HepG2 (cell line): Measurements from ENCODE around the gene CEP131. TPM values are rescaled to one million over a fixed set of nuclear protein-coding genes. Genes with fewer than 3 reads are reported as not detected.

ENCODE experiments used
- AFF4 ChIP-seq: sonication (generic); formaldehyde crosslinking; IDR thresholded peaks from 2 replicates; pipeline ENCODE4 v1.4.0; 2020; ENCODE audit warnings: missing genetic modification reagents
- CHCHD3 ChIP-seq: sonication (generic); formaldehyde crosslinking; IDR thresholded peaks from 2 replicates; pipeline ENCODE4 v1.8.0; 2022; ENCODE audit warnings: mild to moderate bottlenecking, missing genetic modification reagents, moderate library complexity
- GZF1 ChIP-seq: sonication (generic); formaldehyde crosslinking; IDR thresholded peaks from 2 replicates; pipeline ENCODE4 v1.5.1; 2020; ENCODE audit warnings: mild to moderate bottlenecking, missing genetic modification reagents
- ZBTB34 ChIP-seq: sonication (generic); formaldehyde crosslinking; IDR thresholded peaks from 2 replicates; pipeline ENCODE4 v1.8.0; 2022; ENCODE audit warnings: mild to moderate bottlenecking, missing genetic modification reagents
- ZBTB4 ChIP-seq: sonication (generic); formaldehyde crosslinking; IDR thresholded peaks from 2 replicates; pipeline ENCODE4 v1.4.0; 2020; ENCODE audit warnings: missing genetic modification reagents, mild to moderate bottlenecking, borderline replicate concordance
- ZBTB40 ChIP-seq, 2 experiments: fragments of 450-650 bp in 1 of 2; sonication (generic) in 1 of 2; formaldehyde crosslinking in 1 of 2; IDR thresholded peaks; 2 replicates each; pipeline versions ENCODE4 v1.6.1 to v1.8.0; 2016 to 2022; ENCODE audit warnings: antibody characterized with exemption in 1 of 2, mild to moderate bottlenecking in 1 of 2, missing genetic modification reagents in 1 of 2
- ZNF136 ChIP-seq: sonication (generic); formaldehyde crosslinking; IDR thresholded peaks from 2 replicates; pipeline ENCODE4 v1.8.1; 2022; ENCODE audit warnings: low read depth, mild to moderate bottlenecking, moderate library complexity, missing genetic modification reagents
- ZNF282 ChIP-seq: fragments of 450-650 bp; IDR thresholded peaks from 2 replicates; pipeline ENCODE4 v1.6.1; 2018; ENCODE audit not compliant: partially characterized antibody
- ZNF44 ChIP-seq: sonication (generic); formaldehyde crosslinking; IDR thresholded peaks from 2 replicates; pipeline ENCODE4 v1.5.1; 2020; ENCODE audit warnings: mild to moderate bottlenecking, missing genetic modification reagents
- polyA plus RNA-seq, 8 experiments: library from polyadenylated mRNA; depleted of rRNA in 3 of 8; stranded (reverse) in 7 of 8; unstranded in 1 of 8; fragments of >200 nt; fragmentation: Illumina TruSeq in 4 of 8; extraction: Trizol in 4 of 8; gene quantifications; 2 replicates each; pipeline versions ENCODE4 v1.2.1 to v1.2.3, GENCODE V29; 2011 to 2016; ENCODE audit warnings: low read depth in 4 of 8, missing spikeins in 1 of 8, mixed read lengths in 1 of 8; ENCODE audit not compliant: insufficient read depth in 1 of 8
- total RNA-seq, 5 experiments: library from RNA; depleted of rRNA; stranded (reverse); fragments of >200 nt; fragmentation: Illumina TruSeq; extraction: Trizol; gene quantifications; 2 replicates each; pipeline ENCODE4 v1.2.3, GENCODE V29; 2016; ENCODE audit warnings: low read depth in 1 of 5

The CEP131 gene
- total and polyA plus RNA-seq, 2 of the 13 experiments (the other 11 are each of a cell fraction or from before 2014, with no cell fraction given) = 5.0 to 16.8 TPM

- TF ChIP-seq ZNF44 (CRISPR knock-in tag) (no peak), ZBTB4 (CRISPR knock-in tag) (peak; percentile 59; the same call in 1 of the 2 replicates), ZNF282 (no peak), CHCHD3 (CRISPR knock-in tag) (0 out of 2 replicates have a peak, but pooled peaks have one; percentile 52), GZF1 (CRISPR knock-in tag) (no peak), ZBTB40 (IDR thresholded peaks at IDR 0.05) (no peak), ZBTB40 (CRISPR knock-in tag; IDR thresholded peaks at IDR 0.05) (no peak), ZBTB34 (CRISPR knock-in tag) (no peak), AFF4 (CRISPR knock-in tag) (no peak), ZNF136 (CRISPR knock-in tag) (no peak)
These were observed 30.8 kb upstream of the CEP131 start (continued) for GRCh38 chr17:81253358-81254131.
